Cardiac septum (tissue), 1 donor: ENCODE data around the gene CYB561D2. TPM values are rescaled to one million over a fixed set of nuclear protein-coding genes. Genes with fewer than 3 reads are reported as not detected.

ENCODE experiments used
- DNase-seq: peaks from one replicate; pipeline ENCODE4 v3.0.0-alpha.2; 2020; ENCODE audit warnings: low spot score
- intact Hi-C: fragments of 100-400 bp; cut with DNase I; formaldehyde crosslinking; loops from one replicate; pipeline ENCODE4 v1.14.0; 2022
- total RNA-seq: library from RNA; stranded (reverse); fragmentation: NEBNext Ultra II Directional; extraction: Animal tissue kit (Norgen Biotek cat#: 25700); gene quantifications from one replicate; pipeline ENCODE4 v1.2.1, GENCODE V29; 2021
- donor health status: DM: no; HTN: no; CAD: no.

The CYB561D2 gene
- total RNA-seq, 1 donor from 2014 or later = 6.4 TPM

- intact Hi-C loops = no loop called here
- no peak for DNase-seq
Observed at GRCh38 chr3:50355829-50356552, 5.3 kb downstream of the CYB561D2 start.

- no peak for DNase-seq
- intact Hi-C loops = no loop called here
Observed at GRCh38 chr3:50356553-50356952, 5.9 kb downstream of the CYB561D2 start.

GRCh38 chr3:50357481-50357880, 6.8 kb downstream of the CYB561D2 start:
- intact Hi-C loops = no loop called here
- no peak for DNase-seq

- DNase-seq = no peak
- intact Hi-C loops = no loop called here
Observed at GRCh38 chr3:50358355-50358910, 7.8 kb downstream of the CYB561D2 start.

- peak; percentile 99 for DNase-seq
- intact Hi-C loops = loop anchor here (1.0 kb wide), 1 partner anchor 8 kb away; no protein-coding TSS in a partner anchor
Observed at GRCh38 chr3:50358911-50359759, 8.5 kb downstream of the CYB561D2 start, which contains the start of gene TMEM115. TSS of gene TMEM115 (minus strand) at chr3:50359521. CDS start at chr3:50359063, 458 bp downstream.

GRCh38 chr3:50359760-50360110, 9.1 kb downstream of the CYB561D2 start:
- intact Hi-C loops = loop anchor here (1.0 to 10.0 kb wide), 2 partner anchors 8 to 1025 kb away; partner anchors contain the start of gene MANF
- DNase-seq = no peak

GRCh38 chr3:50364573-50365079, 14.0 kb downstream of the CYB561D2 start:
- intact Hi-C loops = loop anchor here (10.0 kb wide), 1 partner anchor 1020 kb away; the partner anchor contains the start of gene MANF
- no peak for DNase-seq

- intact Hi-C loops = loop anchor here (10.0 kb wide), 1 partner anchor 1020 kb away; the partner anchor contains the start of gene MANF
Observed at GRCh38 chr3:50365080-50365841, 14.6 kb downstream of the CYB561D2 start.

GRCh38 chr3:50365842-50366220, 15.2 kb downstream of the CYB561D2 start:
- intact Hi-C loops = loop anchor here (10.0 kb wide), 1 partner anchor 1019 kb away; the partner anchor contains the start of gene MANF
- DNase-seq = no peak

More at GRCh38 chr3:50365080-50365841, 14.6 kb downstream of the CYB561D2 start:
- peak; percentile 95 for DNase-seq

GRCh38 chr3:50369012-50369670, 18.5 kb downstream of the CYB561D2 start:
- intact Hi-C loops = loop anchor here (10.0 kb wide), 1 partner anchor 1016 kb away; the partner anchor contains the start of gene MANF

GRCh38 chr3:50370594-50370993, 19.9 kb downstream of the CYB561D2 start:
- DNase-seq = no peak
- intact Hi-C loops = no loop called here

More at GRCh38 chr3:50369012-50369670, 18.5 kb downstream of the CYB561D2 start:
- no peak for DNase-seq

GRCh38 chr3:50371133-50371685, 20.5 kb downstream of the CYB561D2 start:
- intact Hi-C loops = no loop called here
- no peak for DNase-seq

- no peak for DNase-seq
- intact Hi-C loops = no loop called here
Observed at GRCh38 chr3:50372349-50372748, 21.7 kb downstream of the CYB561D2 start.

GRCh38 chr3:50373146-50374051, 22.7 kb downstream of the CYB561D2 start:
- no peak for DNase-seq
- intact Hi-C loops = no loop called here

- intact Hi-C loops = no loop called here
Observed at GRCh38 chr3:50374363-50375257, 23.9 kb downstream of the CYB561D2 start.

GRCh38 chr3:50375258-50375931, 24.7 kb downstream of the CYB561D2 start:
- DNase-seq = no peak
- intact Hi-C loops = no loop called here

More at GRCh38 chr3:50374363-50375257, 23.9 kb downstream of the CYB561D2 start:
- no peak for DNase-seq
